GM12878 (cell line): ENCODE results near the gene DAD1. TPM values are rescaled to one million over a fixed set of nuclear protein-coding genes. Genes with fewer than 3 reads are reported as not detected.
A peak's percentile ranks its signal among the peaks of the same experiment; 100 is the strongest.

Source experiments
- ATAC-seq: fragments of 200-7000 bp; cut with Tn5 transposase; 3 replicates; pipeline ENCODE4 v1.9.1; 2020; ENCODE audit warnings: mild to moderate bottlenecking, moderate library complexity
- BruUV-seq: library from RNA; stranded (reverse); fragments of 400-500 nt; replicated peaks from 2 replicates; lab custom pipeline; 2021; lab: Mats Ljungman, UMichigan
- CTCF ChIA-PET: fragments of 300-600 bp; sonication (Branson Sonifier 250); formaldehyde crosslinking; extraction: SDS; loops from one replicate; lab custom pipeline; 2021; ENCODE audit warnings: inconsistent platforms; lab: Yijun Ruan, JAX
- POLR2A ChIA-PET: fragments of 350-600 bp; formaldehyde crosslinking; extraction: SDS; loops from one replicate; lab custom pipeline; 2021; ENCODE audit warnings: inconsistent platforms; lab: Charles Lee
- RAD21 ChIA-PET: fragments of 300-600 bp; sonication (Branson Sonifier 250); formaldehyde crosslinking; loops from one replicate; lab custom pipeline; 2023; ENCODE audit warnings: antibody characterized with exemption; ENCODE audit not compliant: unreplicated experiment; lab: Charles Lee
- SMC1A ChIA-PET: fragments of 300-600 bp; sonication (Branson Sonifier 250); formaldehyde crosslinking; loops from one replicate; lab custom pipeline; 2023; ENCODE audit not compliant: unreplicated experiment, uncharacterized antibody; lab: Charles Lee
- DNase-seq: peaks from one replicate; pipeline ENCODE4 v3.0.0-alpha.2; 2011; ENCODE audit warnings: low read depth, low spot score
- FAIRE-seq: peaks from 3 replicates; lab custom pipeline; 2011; peaks lifted over from hg19 to GRCh38; lab: Jason Lieb, UNC
- H2AFZ ChIP-seq: 2 replicates; pipeline ENCODE4 v1.6.0; 2011; ENCODE audit warnings: low read depth, low read length, control low read depth; ENCODE audit not compliant: control insufficient read depth
- H3K27ac ChIP-seq: 2 replicates; pipeline ENCODE4 v1.5.1; 2011; ENCODE audit warnings: control low read depth; ENCODE audit not compliant: control insufficient read depth, insufficient read depth
- H3K27me3 ChIP-seq, 2 experiments: replicated peaks in 1 of 2; 2 replicates each; pipeline versions ENCODE4 v1.6.0 to v1.6.1; 2011; ENCODE audit warnings: low read length in 1 of 2; ENCODE audit not compliant: control insufficient read depth in 2 of 2, insufficient read depth in 2 of 2
- H3K36me3 ChIP-seq, 2 experiments: 2 replicates each; pipeline ENCODE4 v1.5.1; 2011; ENCODE audit warnings: low read length in 1 of 2; ENCODE audit not compliant: control insufficient read depth in 2 of 2, insufficient read depth in 2 of 2
- H3K4me1 ChIP-seq: 2 replicates; pipeline ENCODE4 v1.6.1; 2011; ENCODE audit warnings: mild to moderate bottlenecking, low read length, moderate library complexity, mixed read lengths; ENCODE audit not compliant: control insufficient read depth, insufficient read depth
- H3K4me2 ChIP-seq: 2 replicates; pipeline ENCODE4 v1.6.0; 2011; ENCODE audit warnings: control low read depth; ENCODE audit not compliant: control insufficient read depth, insufficient read depth
- H3K4me3 ChIP-seq: fragments of 200-600 bp; sonication (generic); 2 replicates; pipeline ENCODE4 v1.5.1; 2016
- H3K79me2 ChIP-seq: 2 replicates; pipeline ENCODE4 v1.6.0; 2011; ENCODE audit warnings: low read length; ENCODE audit not compliant: control insufficient read depth, insufficient read depth
- H3K9ac ChIP-seq: 2 replicates; pipeline ENCODE4 v1.8.0; 2011; ENCODE audit warnings: low read length, control low read depth, mixed read lengths; ENCODE audit not compliant: control insufficient read depth, insufficient read depth
- H3K9me3 ChIP-seq: replicated peaks from 3 replicates; pipeline ENCODE4 v1.5.1; 2011; ENCODE audit warnings: mild to moderate bottlenecking, low read length; ENCODE audit not compliant: control insufficient read depth, insufficient read depth
- H4K20me1 ChIP-seq: 2 replicates; pipeline ENCODE4 v1.6.0; 2011; ENCODE audit not compliant: control insufficient read depth, insufficient read depth
- CREB1 ChIP-seq: IDR thresholded peaks from 2 replicates; pipeline ENCODE4 v1.6.1; 2012; ENCODE audit warnings: low read depth, mild to moderate bottlenecking, inconsistent platforms
- MEF2A ChIP-seq: IDR thresholded peaks from 2 replicates; pipeline ENCODE4 v1.6.1; 2011; ENCODE audit warnings: low read depth, mild to moderate bottlenecking, low read length, moderate library complexity; ENCODE audit not compliant: insufficient read depth
- PAX5 ChIP-seq: IDR thresholded peaks from 2 replicates; pipeline ENCODE4 v1.6.1; 2011; ENCODE audit warnings: low read depth, low read length, borderline replicate concordance
- ZZZ3 ChIP-seq: IDR thresholded peaks from 2 replicates; pipeline ENCODE4 v1.6.1; 2011; ENCODE audit warnings: low read depth; ENCODE audit not compliant: control insufficient read depth, insufficient read length
- WGBS: methylation state at CpG from one replicate; pipeline ENCODE4 v1.1.6; 2016; ENCODE audit warnings: low lambda C conversion rate; ENCODE audit not compliant: insufficient replicate concordance, insufficient coverage; ENCODE audit errors: missing lambda C conversion rate; 5-methylcytosine and 5-hydroxymethylcytosine counted together
- in situ Hi-C: fragments of 300-500 bp; cut with MboI; formaldehyde crosslinking; loops from 9 replicates; pipeline ENCODE4 v1.14.3; 2018; ENCODE audit warnings: mixed read lengths
- intact Hi-C: fragments of 100-400 bp; cut with micrococcal nuclease; formaldehyde crosslinking; loops from one replicate; pipeline ENCODE4 v1.14.2; 2022; ENCODE audit not compliant: unreplicated experiment
- polyA plus RNA-seq, 11 experiments: library from polyadenylated mRNA; depleted of rRNA in 4 of 11; unstranded in 6 of 11; stranded (reverse) in 5 of 11; fragments of >200 nt; fragmentation: Nextera tagmentation in 4 of 11; fragmentation: Illumina TruSeq in 1 of 11; extraction: Ambion mirVana in 4 of 11; extraction: Trizol in 1 of 11; gene quantifications; 1 replicate in 1 of 11; 2 replicates in 10 of 11; pipeline versions ENCODE4 v1.2.1 to v1.2.3, GENCODE V29; 2011 to 2016; ENCODE audit warnings: inconsistent platforms in 2 of 11, missing spikeins in 2 of 11, low read depth in 1 of 11
- total RNA-seq, 4 experiments: library from RNA; depleted of rRNA in 3 of 4; stranded (reverse); fragments of >200 nt in 3 of 4; fragmentation: Illumina TruSeq in 1 of 4; extraction: Trizol in 1 of 4; gene quantifications; 2 replicates each; pipeline versions ENCODE4 v1.2.1 to v1.2.3, GENCODE V29; 2013 to 2021

Gene DAD1
- total and polyA plus RNA-seq, 10 of the 15 experiments (the other 5 are each of a cell fraction or from before 2014, with no cell fraction given): 161 to 920 (median 319) TPM

- H4K20me1 ChIP-seq: no peaks in the 10 kb centered on the region
- H3K36me3 ChIP-seq: peaks cover 1 to 2% of the 10 kb centered on the region in 2 experiments; a peak in 2 of 4 replicates
- H3K4me2 ChIP-seq: peak overlapping the region; percentile 60; the same call in 1 of the 2 replicates
- no peak overlapping the region for H3K4me3 ChIP-seq
- no peak for FAIRE-seq
- H3K79me2 ChIP-seq: peaks cover 72% of the 10 kb centered on the region
- H3K9me3 ChIP-seq: no peaks in the 10 kb centered on the region
- no peak for DNase-seq
- RAD21 ChIA-PET: interaction anchor here (0.7 to 5.8 kb wide), 10 partner anchors 9 to 138 kb away, joined by 3 to 52 read pairs (median 5); no protein-coding TSS in a partner anchor
- WGBS: 24% methylated on average over 1 of the region's 1 CpG
- H3K27me3 ChIP-seq: no peaks in the 10 kb centered on the region
- H3K4me1 ChIP-seq: peaks cover 94% of the 10 kb centered on the region
- peak overlapping the region; percentile 80 for H3K27ac ChIP-seq
- in situ Hi-C loops: no loop called here
- no peak overlapping the region for H2AFZ ChIP-seq
- no peak for ATAC-seq
- intact Hi-C loops: no loop called here
- no peak for TF ChIP-seq ZZZ3
- TF ChIP-seq MEF2A: 0 out of 2 replicates have a peak, but pooled peaks have one; percentile 16
- no peak for TF ChIP-seq PAX5
- 0 out of 2 replicates have a peak, but pooled peaks have one; percentile 7 for TF ChIP-seq CREB1
- no TSS peak for BruUV-seq
- H3K9ac ChIP-seq: peak overlapping the region; percentile 3; the same call in 1 of the 2 replicates
- CTCF ChIA-PET: interaction anchor here (0.6 to 3.1 kb wide), 7 partner anchors 9 to 203 kb away, joined by 3 to 20 read pairs (median 3); no protein-coding TSS in a partner anchor
- SMC1A ChIA-PET: interaction anchor here (0.8 to 7.2 kb wide), 9 partner anchors 9 to 48 kb away, joined by 3 to 80 read pairs (median 6); no protein-coding TSS in a partner anchor
- POLR2A ChIA-PET: interaction anchor here (0.9 to 2.2 kb wide), 9 partner anchors 9 to 43 kb away, joined by 3 to 13 read pairs (median 7); no protein-coding TSS in a partner anchor
These were observed 66.5 kb downstream of the DAD1 start for GRCh38 chr14:22522466-22522957.
